HCEC 1CT (cell line): ENCODE data around the gene CAPN1.
A peak's percentile ranks its signal among the peaks of the same experiment; 100 is the strongest.
"Not testable (repeated sequence)": the region's sequence is repeated elsewhere in the genome, so short reads cannot be mapped to it uniquely, and the experiment has no call there.

Experiments used
- DNase-seq: peaks from one replicate; pipeline ENCODE4 v3.0.0-alpha.2; 2017

CAPN1 gene

DNA sequence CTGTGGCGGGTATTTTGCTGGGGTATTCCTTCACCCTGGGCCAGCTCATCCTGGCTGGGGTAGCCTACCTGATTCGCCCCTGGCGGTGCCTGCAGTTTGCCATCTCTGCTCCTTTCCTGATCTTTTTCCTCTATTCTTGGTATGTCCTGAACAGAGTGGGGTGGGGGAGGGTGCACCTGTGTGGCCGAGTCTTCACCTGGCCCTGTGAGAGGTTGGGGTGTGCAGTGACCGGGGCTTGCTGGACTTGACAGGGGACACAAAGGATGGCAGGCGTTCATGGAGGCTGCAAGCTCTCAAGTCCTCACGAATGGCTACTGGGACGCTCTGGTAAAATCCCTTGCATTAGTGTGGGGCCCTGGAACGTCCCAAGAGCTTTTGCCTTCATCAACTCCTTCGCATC, 39.3 kb downstream of the CAPN1 start:
- DNase-seq: no peak

DNA sequence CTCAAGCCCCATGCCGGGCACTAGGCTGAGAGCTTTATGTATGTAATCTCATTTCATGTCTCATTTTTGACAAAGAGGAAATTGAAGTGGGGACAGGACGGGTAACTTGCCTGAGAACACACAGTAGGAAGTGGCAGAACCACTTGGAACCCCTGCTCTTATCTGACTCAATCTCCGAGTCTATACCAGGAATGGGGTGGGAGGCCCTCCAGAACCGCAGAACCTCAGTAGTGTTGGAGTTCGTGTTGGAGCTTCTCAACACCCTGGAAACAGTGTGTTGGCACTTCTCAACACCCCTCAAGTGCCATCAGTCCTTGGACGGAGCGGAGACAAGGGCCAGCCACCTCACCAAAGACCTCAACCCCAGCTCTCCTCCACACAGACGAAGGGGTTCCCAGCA, 41.3 kb downstream of the CAPN1 start:
- no peak for DNase-seq

DNA sequence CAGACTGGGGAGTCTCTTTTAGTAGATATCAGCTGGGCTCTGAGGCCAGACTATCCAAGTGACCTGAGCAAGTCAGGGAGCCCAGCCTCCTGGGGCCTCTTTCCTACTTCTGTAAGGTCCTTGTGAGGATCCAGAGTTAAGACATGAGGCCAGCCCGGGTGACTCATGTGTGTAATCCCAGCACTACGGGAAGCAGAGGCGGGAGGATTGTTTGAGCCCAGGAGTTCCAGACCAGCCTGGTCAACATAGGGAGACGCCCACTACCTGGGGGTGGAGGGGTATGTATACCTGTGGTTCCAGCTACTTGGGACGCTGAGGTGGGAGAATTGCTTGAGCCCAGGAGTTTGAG, 43.2 kb downstream of the CAPN1 start:
- peak; percentile 68 for DNase-seq

DNA sequence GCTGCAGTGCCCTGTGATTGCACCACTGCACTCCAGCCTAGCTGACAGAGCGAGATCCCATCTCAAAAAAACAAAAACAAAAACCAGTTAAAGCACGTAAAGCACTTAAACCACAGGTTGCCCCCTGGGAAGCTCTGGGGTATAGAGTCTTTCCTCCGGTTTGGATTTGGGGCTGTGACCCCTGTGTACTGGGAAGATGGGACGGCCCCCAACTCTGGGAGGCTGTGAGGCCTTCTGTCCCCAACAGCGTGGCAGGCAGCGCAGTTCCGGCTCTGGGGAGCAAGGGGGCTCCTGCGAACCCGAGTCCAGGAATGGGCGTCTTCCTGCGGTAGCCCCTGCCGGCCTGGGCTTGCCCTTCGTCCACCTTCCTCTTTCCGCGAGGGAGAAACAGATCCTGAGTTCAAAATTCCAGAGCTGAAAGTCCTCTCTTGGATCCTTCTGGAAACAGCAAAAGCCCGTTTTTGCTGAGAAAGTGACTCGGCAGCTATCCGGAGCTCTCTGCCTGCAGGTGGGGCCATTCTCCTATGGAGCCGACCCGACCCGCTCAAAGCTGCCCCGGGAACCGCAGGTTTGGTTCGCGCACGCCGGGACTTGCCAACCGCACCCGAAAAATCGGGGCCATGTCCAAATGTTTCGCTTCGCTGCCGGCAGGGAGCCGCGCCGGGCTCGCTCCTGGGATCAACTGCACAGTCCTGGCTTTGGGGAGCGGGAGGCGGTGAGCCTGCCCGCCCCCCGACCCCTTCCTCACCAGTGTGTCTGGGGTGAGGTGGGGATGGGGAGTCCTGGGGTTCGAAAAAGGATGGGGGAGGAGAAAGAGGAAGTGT, 43.8 kb downstream of the CAPN1 start:
- DNase-seq: peak; percentile 65

DNA sequence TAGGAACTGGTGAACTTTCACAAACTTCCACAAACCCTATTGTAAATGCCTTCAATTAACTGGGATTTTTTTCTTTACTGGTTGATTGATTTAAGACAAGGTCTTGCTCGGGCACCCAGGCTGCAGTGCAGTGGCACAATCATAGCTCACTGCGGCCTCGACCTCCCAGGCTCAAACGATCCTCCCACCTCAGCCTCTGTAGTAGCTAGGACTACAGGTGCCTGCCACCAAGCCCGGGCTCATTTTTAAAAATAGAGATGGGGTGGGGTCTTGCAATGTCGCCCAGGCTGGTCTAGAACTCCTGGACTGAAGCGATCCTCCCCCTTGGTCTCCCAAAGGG, 44.3 kb downstream of the CAPN1 start:
- no peak for DNase-seq

DNA sequence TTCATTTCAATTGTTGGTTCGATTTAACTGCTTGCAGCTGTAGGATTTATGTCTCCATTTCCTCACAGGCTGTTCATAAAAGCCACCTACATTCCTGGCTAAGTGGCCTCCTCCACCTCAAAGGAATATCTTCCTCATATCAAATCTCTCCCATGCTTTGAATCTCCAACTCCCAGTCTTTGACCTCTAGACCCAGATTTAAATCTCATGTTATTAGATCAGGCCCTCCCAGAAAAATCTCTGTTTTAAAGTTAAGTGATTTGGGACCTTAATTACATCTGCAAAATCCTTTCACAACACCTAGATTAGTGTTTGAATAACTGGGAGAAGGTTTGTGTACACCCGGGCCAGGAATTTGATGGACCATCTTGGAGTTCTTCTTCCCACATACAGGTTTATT, 46.2 kb downstream of the CAPN1 start:
- DNase-seq: no peak

DNA sequence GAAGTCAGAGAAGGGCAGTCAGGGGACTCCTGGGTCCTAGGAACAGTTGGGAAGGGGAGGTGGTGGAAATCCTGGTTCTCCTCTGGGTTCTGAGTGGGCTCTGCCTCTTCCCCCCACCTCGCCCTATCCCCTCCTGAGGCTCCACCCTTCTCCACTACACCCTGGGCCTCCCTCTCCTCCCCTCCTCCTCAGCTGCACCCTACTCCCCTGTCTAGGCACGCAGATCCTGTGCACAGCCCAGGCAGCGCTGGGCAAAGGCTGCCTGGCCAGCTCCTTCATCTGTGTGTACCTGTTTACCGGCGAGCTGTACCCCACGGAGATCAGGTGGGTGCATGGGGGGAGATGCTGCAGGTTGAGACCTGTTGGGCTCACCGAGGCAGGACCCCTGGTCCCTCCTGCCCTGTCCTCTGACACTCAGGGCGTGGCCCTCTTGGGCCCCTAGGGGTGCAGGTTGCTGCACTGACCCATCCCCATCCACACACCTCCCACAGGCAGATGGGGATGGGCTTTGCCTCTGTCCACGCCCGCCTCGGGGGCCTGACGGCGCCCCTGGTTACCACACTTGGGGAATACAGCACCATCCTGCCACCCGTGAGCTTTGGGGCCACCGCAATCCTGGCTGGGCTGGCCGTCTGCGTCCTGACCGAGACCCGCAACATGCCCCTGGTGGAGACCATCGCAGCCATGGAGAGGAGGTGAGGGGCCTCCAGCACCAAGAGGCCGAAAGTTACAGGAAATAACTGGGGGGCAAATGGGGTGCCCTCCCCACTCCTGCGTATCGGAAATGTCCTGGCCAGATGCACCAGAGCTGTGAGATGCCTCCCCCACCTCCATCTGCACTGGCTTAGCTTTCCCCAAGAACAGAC, 54.7 kb downstream of the CAPN1 start:
- DNase-seq: no peak

DNA sequence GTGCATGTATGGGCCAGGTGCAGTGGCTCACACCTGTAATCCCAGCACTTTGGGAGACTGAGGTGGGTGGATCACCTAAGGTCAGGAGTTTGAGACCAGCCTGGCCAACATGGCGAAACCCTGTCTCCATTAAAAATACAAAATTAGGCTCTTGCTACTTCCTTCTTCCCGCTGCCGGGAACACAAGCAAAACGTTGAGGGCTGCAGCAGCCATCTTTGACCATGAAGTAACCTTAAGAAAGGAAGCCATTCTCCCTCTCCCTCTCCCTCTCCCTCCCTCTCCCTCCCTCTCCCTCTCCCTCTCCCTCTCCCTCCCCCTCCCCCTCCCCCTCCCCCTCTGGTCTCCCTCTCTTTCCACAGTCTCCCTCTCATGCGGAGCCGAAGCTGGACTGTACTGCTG, 56.6 kb downstream of the CAPN1 start:
- not testable (repeated sequence) for DNase-seq

DNA sequence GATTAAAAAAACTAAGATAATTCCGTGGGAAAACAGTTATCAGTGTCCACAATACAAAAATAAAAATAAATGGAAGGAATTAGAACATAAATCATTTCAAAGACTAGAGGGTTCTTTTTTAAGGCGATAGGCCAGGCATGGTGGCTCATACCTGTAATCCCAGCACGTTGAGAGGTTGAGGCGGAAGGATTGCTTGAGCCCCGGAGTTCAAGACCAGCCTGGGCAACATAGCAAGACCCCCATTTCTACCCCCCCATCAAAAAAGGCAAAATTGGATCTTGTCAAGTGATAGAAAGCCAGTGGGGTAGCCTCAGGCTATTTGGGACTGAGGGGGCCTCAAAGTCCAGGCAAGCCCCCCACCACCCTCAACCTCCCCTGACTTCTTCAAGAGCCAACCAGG, 59.4 kb downstream of the CAPN1 start:
- no peak for DNase-seq

DNA sequence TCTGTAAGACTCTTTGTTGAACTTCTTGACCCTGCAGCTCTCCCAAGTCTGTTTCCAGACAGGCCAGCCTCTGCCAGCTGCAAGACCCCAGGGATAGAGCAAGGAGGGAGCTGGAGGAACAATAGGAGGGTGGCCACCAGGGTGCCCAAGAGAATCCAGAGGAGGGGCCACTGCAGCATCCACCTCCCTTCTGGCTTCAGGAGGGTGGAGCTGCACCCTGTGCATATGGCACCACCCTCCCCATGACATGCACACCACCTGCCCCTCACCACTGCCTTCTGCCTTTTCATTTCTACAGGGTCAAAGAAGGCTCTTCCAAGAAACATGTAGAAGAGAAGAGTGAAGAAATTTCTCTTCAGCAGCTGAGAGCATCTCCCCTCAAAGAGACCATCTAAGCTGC, 60.0 kb downstream of the CAPN1 start:
- DNase-seq: no peak

DNA sequence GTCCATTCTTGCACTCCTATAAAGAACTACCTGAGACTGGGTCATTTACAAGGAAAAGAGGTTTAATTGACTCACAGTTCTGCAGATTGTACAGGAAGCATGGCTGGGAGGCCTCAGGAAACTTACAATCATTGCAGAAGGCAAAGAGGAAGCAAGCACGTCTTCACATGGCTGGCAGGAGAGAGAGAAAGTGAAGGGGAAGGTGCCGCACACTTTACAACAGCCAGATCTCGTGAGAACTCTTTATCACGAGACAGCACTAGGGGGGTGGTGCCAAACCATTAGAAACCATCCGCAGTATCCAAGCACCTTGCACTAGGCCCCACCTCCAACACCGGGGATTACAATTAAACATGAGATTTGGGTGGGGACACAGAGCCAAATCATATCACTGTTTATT, 60.7 kb downstream of the CAPN1 start:
- DNase-seq: no peak

DNA sequence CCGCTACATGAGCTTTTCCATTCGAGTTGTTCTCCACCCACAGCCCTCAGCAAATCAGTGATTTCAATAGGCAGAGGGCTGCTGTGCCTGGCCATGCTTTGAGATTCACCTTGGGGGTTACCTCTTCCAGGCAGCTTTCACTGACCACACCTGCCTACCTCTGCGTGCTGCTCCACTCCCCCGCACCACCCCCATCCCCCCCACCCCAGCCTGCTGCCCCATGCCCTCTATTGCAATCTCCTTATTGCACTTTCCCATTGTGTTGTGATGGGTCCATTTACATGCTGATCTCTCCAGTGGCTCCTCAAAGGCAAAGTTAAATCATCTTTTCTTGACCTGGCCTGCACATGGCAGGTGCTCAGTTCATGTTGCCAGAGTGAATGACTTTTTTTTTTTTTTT, 62.1 kb downstream of the CAPN1 start:
- DNase-seq: no peak

DNA sequence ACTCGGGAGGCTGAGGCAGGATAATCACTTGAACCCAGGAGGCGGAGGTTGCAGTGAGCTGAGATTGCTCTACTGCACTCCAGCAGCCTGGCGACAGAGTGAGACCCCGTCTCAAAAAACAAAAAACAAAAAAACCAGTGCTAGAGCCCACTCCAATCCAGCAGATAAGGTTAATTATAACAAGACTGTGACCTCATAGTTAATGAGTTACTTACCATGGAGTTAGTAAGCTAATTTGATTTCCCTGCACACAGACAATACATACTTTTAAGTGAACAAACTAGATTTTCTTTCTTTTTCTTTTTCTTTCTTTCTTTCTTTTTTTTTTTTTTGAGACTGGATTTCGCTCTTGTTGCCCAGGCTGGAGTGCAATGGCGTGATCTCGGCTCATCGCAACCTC, 63.3 kb downstream of the CAPN1 start:
- DNase-seq: not testable (repeated sequence)

DNA sequence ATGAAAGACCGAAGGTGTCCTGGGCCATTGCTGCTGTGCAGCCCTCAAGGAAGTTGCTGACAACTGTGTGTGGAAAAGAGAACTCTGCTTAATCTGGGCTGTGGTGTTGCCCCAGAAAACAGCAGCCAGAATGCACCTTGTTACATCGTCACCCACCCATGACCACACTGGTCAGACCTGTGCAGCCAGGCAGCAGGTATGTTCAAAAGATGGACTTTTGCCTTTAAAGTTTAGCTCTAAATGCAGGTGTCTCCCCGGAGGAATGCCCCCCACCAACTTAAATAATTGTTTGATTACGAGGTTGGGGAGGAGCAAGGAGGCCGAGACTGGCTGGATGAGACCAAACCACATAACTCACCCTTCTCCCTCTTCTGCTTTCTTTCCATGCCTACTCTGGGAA, 64.8 kb downstream of the CAPN1 start:
- DNase-seq: no peak

DNA sequence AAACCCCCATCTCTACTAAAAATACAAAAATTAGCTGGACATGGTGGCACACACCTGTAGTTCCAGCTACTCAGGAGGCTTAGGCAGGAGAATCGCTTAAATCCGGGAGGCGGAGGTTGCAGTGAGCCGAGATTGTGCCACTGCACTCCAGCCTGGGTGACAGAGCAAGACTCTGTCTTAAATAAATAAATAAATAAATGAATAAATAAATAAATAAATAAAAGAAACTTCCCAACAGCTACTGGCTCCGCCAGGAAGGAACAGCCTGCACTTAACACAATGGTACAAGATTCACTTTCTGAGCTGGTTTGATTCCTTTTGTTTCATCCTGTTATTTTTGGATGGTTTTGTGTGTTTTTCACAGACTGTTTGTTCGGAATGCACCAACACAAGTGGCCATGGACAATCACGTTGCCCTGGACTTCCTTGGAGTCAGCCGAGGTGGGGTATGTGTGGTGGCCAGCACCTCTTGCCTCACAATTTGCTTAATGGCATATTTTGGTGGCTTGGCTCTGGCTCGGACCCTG, 66.5 kb downstream of the CAPN1 start:
- DNase-seq: not testable (repeated sequence)

DNA sequence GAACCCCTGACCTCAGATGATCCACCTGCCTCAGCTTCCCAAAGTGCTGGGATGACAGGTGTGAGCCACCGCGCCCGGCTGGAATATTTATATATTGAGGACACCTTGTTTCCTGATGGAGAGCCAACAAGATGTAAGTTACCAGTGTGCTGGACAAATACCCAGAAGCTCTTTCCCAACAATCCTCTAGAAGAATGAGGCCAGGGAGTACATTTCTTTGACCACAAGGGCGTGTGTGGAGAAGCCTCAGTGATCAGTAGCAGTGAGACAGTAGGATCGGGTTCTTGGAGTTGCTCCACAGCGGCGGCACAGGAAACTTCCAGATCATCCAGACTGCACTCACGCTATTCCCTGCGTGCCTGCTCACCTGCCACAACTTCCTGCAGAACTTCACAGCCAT, 69.7 kb downstream of the CAPN1 start:
- DNase-seq: peak; percentile 9

DNA sequence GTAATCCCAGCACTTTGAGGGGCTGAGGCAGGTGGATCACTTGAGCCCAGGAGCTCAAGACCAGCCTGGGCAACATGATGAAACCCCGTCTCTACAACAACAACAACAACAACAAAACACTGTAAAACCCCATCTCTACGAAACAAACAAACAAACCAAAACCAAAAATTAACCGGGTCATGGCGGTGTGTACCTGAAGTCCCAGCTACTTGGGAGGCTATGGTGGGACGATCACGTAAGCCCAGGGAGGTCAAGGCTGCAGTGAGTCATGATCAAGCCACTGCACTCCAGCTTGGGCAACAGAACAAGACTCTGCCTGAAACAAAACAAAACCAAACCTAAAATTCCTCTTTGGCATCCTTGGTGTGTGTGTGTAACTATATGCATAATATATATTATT, 73.0 kb downstream of the CAPN1 start:
- DNase-seq: no peak

DNA sequence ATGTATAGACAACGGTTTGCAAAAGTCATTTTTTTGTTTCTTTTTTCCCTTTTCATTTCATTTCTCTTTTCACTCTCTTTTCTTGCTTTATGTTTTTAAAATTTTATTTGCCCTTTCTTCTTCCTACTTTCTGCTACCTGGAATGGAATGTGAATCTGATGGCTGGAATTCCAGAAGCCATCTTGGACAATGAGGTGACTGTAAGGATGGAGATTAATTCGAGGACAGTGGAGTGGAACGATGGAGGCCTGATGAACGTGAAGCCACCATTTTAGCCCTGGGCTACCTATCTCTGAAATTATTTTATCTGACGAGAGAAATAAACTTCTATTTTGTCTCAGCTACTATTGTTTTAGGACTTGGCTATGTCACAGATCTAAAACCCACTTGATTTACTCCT, 77.3 kb downstream of the CAPN1 start:
- no peak for DNase-seq

DNA sequence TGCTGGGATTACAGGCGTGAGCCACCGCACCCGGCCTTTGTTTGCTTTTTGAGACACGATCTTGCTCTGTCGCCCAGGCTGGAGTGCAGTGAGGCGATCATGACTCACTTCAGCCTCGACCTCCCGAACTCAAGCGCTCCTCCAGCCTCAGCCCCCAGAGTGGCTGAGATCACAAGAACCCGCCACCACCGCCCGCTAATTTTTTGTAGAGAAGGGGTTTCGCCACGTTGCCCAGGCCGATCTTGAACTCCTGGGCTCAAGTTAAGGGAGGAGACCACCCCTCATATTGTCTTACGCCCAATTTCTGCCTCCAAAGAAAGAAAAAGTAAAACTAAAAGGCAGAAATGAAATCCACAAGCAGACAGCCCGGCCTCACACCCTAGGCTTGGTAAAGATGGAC, 78.6 kb downstream of the CAPN1 start:
- DNase-seq: no peak

DNA sequence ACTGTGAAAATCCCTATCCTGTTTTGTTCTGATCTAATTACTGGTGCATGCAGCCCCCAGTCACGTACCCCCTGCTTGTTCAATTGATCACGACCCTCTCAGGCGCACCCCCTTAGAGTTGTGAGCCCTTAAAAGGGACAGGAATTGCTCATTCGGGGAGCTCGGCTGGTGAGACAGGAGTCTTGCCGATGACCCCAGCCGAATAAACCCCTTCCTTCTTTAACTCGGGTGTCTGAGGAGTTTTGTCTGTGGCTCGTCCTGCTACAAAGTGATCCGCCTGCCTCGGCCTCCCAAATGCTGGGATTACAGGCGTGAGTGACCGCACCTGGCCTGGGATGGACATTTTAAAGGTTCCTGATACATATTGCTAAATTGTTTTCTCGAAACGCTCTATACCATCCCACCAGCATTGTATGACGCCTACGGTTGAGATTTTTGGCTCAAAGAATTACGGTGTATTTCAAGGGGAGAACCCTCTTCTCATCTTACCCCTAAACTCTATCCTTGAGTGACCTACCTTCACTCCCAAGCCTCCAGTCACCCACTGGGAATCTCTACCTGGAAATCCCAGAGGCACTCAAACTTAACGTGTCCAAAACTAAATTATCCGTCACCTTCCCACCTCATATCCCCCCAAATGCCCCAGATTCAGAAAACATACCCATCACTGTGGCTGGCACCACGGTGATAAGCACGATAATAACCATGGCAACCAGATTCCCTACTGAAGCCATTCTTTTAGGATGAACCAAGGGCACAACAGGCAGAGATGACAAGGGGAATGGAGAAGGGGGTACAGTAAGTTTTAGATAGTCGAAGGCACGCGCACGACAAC, 79.2 kb downstream of the CAPN1 start:
- DNase-seq: no peak
